ENCODE data around the gene SNX1.
"Not testable (repeated sequence)": the region's sequence is repeated elsewhere in the genome, so short reads cannot be mapped to it uniquely, and the experiment has no call there.

Gene SNX1

DNA sequence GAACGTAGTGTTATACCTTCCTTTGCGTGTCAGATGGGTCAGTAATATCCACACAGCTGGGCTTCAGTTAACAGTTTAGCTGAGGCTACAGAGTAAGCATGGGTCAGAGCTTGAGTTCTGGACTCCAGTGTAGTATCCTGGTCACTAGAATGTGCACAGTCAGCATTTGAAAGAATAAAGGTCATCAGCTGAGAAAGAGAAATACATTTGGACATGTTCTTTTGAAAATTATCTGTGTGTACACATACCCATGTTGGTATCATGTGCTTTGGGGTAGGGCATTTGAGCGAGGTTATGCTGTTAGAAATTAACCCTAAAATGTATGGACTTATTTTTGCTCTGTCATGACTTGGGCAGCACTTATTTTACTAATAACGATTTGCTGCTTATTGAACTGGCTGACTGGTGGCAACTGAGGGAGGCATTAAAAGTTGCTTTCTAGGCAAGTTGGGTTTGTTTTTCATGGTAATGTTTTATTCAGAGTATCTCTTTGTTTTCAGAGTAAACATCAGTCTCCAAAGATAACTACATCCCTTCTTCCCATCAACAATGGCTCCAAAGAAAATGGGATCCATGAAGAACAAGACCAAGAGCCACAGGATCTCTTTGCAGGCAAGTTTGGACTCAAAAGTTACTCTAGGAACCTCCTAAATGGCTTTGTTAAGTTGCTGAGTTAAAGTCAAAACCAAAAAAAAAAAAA is 16.4 kb downstream of the SNX1 start:
- Histone ChIP-seq H3K9ac (no peak overlapping the region), H3K9me3 (ENCODE audit: control insufficient read depth, low read length) (no peaks in the 10 kb centered on the region), H3K4me2 (ENCODE audit: low read length) (no peak overlapping the region), H3K27me3 (ENCODE audit: control insufficient read depth, insufficient read depth, low read length) (no peaks in the 10 kb centered on the region), H3K27ac (no peak overlapping the region), H3K4me1 (peaks cover 3% of the 10 kb centered on the region), H2AFZ (no peak overlapping the region), H3K4me3 (ENCODE audit: low read depth, low read length) (no peak overlapping the region), H3K79me2 (peaks cover 13% of the 10 kb centered on the region), H3K36me3 (ENCODE audit: control insufficient read depth, insufficient read depth, low read length) (no peaks in the 10 kb centered on the region)
- TF ChIP-seq, protein P1, sequence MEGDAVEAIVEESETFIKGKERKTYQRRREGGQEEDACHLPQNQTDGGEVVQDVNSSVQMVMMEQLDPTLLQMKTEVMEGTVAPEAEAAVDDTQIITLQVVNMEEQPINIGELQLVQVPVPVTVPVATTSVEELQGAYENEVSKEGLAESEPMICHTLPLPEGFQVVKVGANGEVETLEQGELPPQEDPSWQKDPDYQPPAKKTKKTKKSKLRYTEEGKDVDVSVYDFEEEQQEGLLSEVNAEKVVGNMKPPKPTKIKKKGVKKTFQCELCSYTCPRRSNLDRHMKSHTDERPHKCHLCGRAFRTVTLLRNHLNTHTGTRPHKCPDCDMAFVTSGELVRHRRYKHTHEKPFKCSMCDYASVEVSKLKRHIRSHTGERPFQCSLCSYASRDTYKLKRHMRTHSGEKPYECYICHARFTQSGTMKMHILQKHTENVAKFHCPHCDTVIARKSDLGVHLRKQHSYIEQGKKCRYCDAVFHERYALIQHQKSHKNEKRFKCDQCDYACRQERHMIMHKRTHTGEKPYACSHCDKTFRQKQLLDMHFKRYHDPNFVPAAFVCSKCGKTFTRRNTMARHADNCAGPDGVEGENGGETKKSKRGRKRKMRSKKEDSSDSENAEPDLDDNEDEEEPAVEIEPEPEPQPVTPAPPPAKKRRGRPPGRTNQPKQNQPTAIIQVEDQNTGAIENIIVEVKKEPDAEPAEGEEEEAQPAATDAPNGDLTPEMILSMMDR (IDR thresholded peaks at IDR 0.05): no peak

DNA sequence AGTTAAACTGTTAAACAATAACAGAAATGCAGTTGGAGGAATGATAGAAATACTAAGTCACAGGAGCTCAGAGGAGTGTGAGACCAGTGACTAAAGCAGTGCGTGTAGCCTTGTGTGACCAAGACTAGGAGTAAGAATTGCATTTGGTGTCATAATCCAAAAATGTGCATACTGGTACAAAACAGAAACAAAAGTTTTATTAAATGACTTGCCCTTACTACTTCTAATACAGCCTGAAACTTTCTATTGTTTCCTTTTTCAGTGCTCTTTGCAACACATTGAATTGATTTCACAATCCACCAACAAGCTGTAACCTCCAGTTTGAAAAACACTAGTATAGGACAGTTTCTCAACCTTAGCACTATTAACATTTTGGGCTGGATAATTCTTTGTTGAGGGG is 17.1 kb downstream of the SNX1 start:
- Histone ChIP-seq H3K4me2 (ENCODE audit: low read length) (no peak overlapping the region), H3K9ac (no peak overlapping the region), H3K9me3 (ENCODE audit: control insufficient read depth, low read length) (no peaks in the 10 kb centered on the region), H3K4me3 (ENCODE audit: low read depth, low read length) (no peak overlapping the region), H2AFZ (no peak overlapping the region), H3K36me3 (ENCODE audit: control insufficient read depth, insufficient read depth, low read length) (no peaks in the 10 kb centered on the region), H3K79me2 (peaks cover 6% of the 10 kb centered on the region), H3K27me3 (ENCODE audit: control insufficient read depth, insufficient read depth, low read length) (no peaks in the 10 kb centered on the region), H3K27ac (no peak overlapping the region), H3K4me1 (peaks cover 3% of the 10 kb centered on the region)
- TF ChIP-seq, protein P1 (IDR thresholded peaks at IDR 0.05): no peak

DNA sequence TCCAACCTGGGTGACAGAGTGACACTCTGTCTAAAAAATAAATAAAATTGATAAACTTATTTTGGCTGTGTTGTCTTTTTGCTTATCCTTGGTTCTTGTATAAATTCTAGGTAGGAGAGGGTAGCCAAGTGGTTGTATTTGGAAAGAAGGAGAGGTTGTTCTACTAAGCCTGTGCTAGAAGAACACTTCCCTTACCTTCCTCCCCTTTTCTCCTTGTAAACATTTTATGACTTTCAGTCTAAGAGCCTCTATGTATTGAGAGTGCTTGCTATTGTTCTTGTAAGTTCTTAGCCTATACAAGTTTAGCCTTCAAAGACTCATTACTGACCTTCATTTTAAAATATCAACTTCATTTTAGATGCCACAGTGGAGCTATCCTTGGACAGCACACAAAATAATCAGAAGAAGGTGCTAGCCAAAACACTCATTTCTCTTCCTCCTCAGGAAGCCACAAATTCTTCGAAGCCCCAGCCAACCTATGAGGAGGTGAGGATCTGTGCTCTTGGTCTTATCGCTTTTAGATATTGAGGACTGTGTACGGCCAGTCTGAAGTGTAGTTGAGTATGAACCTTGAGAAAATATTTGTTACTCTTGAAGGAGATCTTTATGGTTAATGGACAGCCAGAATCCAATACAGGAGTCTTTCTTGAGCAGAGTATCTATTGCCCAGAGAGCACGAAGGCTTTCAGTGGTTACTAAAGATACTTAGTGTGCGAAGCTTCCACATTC is 22.1 kb downstream of the SNX1 start:
- H3K9me3 ChIP-seq (ENCODE audit: control insufficient read depth, low read length): no peaks in the 10 kb centered on the region
- TF ChIP-seq, protein P1 (IDR thresholded peaks at IDR 0.05): no peak
- H3K9ac ChIP-seq: no peak overlapping the region
- H3K27ac ChIP-seq: no peak overlapping the region
- H3K79me2 ChIP-seq: peaks cover 2% of the 10 kb centered on the region
- no peak overlapping the region for H3K4me3 ChIP-seq (ENCODE audit: low read depth, low read length)
- H3K27me3 ChIP-seq (ENCODE audit: control insufficient read depth, insufficient read depth, low read length): no peaks in the 10 kb centered on the region
- H3K36me3 ChIP-seq (ENCODE audit: control insufficient read depth, insufficient read depth, low read length): no peaks in the 10 kb centered on the region
- no peak overlapping the region for H2AFZ ChIP-seq
- H3K4me1 ChIP-seq: no peaks in the 10 kb centered on the region
- H3K4me2 ChIP-seq (ENCODE audit: low read length): no peak overlapping the region

DNA sequence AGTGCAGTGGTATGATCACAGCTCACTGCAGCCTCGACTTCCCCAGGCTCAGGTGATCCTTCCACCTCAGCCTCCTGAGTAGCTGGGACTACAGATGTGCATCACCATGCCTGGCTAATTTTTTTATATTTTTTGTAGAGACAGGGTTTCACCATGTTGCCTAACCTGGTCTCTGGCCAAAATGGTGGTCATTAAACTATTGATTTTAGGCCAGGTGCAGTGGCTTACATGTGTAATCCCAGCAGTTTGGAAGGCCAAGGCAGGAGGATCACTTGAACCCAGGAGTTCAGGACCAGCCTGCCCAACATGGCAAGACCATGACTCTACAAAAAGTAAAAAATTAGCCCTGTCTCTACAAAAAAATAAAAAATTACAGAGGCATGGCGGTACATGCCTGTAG is 24.5 kb downstream of the SNX1 start:
- not testable (repeated sequence) for H2AFZ ChIP-seq; H3K4me3 ChIP-seq (ENCODE audit: low read depth, low read length); H3K4me1 ChIP-seq; H3K9ac ChIP-seq; H3K9me3 ChIP-seq (ENCODE audit: control insufficient read depth, low read length); H3K27me3 ChIP-seq (ENCODE audit: control insufficient read depth, insufficient read depth, low read length); H3K79me2 ChIP-seq; H3K27ac ChIP-seq; H3K4me2 ChIP-seq (ENCODE audit: low read length); H3K36me3 ChIP-seq (ENCODE audit: control insufficient read depth, insufficient read depth, low read length)

DNA sequence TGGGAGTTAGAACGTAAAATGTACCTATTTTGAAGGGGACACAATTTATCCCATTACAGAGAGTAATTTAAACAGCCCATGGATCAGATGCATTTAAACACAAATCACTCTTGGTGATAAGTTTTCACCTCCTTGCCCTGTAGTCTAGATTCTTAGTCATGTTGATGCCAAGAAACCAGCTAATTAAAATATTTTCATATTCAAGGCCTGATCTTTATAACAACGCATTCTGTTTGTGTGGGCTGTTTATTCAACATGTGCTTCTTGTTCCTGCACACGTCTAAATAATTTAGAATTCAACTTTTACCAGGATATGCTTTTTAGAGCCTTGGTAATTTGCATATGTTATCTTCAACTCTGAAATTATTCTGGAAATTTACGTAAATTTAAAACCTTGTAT is 25.8 kb downstream of the SNX1 start:
- H3K9ac ChIP-seq: no peak overlapping the region
- TF ChIP-seq, protein P1 (IDR thresholded peaks at IDR 0.05): no peak

More for the DNA sequence above, 25.8 kb downstream of the SNX1 start:
- Histone ChIP-seq H3K79me2 (peaks cover 2% of the 10 kb centered on the region), H3K27me3 (ENCODE audit: control insufficient read depth, insufficient read depth, low read length) (no peaks in the 10 kb centered on the region), H3K36me3 (ENCODE audit: control insufficient read depth, insufficient read depth, low read length) (no peaks in the 10 kb centered on the region), H3K9me3 (ENCODE audit: control insufficient read depth, low read length) (no peaks in the 10 kb centered on the region), H3K4me2 (ENCODE audit: low read length) (no peak overlapping the region), H3K4me1 (no peaks in the 10 kb centered on the region), H2AFZ (no peak overlapping the region), H3K4me3 (ENCODE audit: low read depth, low read length) (no peak overlapping the region), H3K27ac (no peak overlapping the region)
